ENCODE data around the gene ZNF705A. TPM values are rescaled to one million over a fixed set of nuclear protein-coding genes. Genes with fewer than 3 reads are reported as not detected.
"Not testable (repeated sequence)": the region's sequence is repeated elsewhere in the genome, so short reads cannot be mapped to it uniquely, and the experiment has no call there.

Gene ZNF705A
- polyA plus RNA-seq, 1 donor (not counting 4 experiments of a cell fraction or from before 2014, with no cell fraction given) = not detected

DNA sequence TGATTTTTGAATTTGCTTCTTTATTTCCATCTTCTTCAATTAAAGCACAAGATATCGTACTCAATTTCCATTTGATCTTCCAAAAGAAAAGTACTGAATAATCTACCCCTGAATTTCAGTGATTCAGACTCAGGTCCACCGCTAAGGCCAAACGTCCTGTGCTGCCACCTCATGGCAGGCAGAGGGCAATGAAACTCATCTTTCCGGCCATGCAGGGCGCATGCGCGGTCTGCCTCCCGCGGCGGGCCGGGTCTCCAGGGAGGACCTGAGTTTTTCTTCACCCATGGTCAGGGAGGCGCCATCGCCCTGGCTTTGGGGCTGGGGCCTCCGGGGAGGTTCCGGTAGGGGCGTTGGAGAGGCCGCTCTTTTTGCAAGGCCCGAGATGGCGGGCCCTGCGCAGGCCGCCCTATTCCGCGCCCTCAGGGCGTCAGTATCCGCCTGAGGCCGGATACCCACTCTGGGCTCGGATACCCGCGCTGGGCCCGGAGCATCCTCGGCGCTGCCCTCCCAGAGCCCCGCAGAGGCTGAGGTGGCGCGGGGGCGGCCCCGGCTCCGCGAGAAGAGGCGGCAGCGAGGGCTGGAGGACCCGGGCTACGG, 23.3 kb downstream of the ZNF705A start:
- dilution Hi-C loops (cut with MboI; ENCODE audit: extremely low pct_ligation_motif_present, low sequenced_read_pairs) = not testable (repeated sequence)
- peak overlapping the region; percentile 32 for H3K4me2 ChIP-seq (ENCODE audit: control insufficient read depth, extremely low read depth, insufficient read depth, low read depth, low read length)
- H3K9ac ChIP-seq (ENCODE audit: control insufficient read depth, extremely low read depth, insufficient read depth, low read length) = peak overlapping the region; percentile 60

DNA sequence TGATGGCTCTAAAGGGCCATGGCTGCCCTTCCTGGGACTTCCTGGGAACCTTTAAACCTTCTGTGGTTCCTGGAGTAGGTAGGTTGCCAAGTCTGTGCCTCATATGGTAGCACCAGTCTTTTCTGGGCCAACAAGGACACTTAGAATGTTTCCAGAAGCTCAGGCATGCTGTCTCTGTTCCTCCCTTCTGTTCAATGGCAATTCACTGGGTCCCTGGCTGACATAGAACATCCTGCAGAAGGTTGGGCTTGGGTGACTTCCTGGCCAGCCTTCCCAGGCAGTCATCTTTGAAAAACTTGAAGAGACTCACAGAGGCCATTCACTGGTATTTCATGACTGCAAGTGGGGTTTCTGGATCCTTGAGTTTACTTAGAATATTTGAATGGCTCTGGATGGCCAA, 24.5 kb downstream of the ZNF705A start:
- H3K4me3 ChIP-seq (ENCODE audit: control insufficient read depth in 2 of 3, extremely low read depth in 1 of 3, insufficient read depth in 2 of 3, low read depth in 1 of 3, low read length in 3 of 3); H3K9me3 ChIP-seq (ENCODE audit: control insufficient read depth, low read depth, low read length); H3K79me2 ChIP-seq (ENCODE audit: control insufficient read depth, insufficient read depth, low read length); H3K9me1 ChIP-seq (ENCODE audit: control insufficient read depth, extremely low read depth, insufficient read depth, low read length); DNase-seq (ENCODE audit: low read depth, low spot score); H4K20me1 ChIP-seq (ENCODE audit: control insufficient read depth, extremely low read depth, insufficient read depth, low read length); H3K27ac ChIP-seq (ENCODE audit: control insufficient read depth, insufficient read depth, low read length); dilution Hi-C loops (cut with MboI; ENCODE audit: extremely low pct_ligation_motif_present, low sequenced_read_pairs); H3K27me3 ChIP-seq (ENCODE audit: control insufficient read depth, extremely low read depth, insufficient read depth, low read length); H2AFZ ChIP-seq (ENCODE audit: control insufficient read depth, low read length); FAIRE-seq; H3K36me3 ChIP-seq (ENCODE audit: control insufficient read depth in 2 of 2, extremely low read depth in 1 of 2, insufficient read depth in 2 of 2, low read length in 2 of 2); H3K9ac ChIP-seq (ENCODE audit: control insufficient read depth, extremely low read depth, insufficient read depth, low read length); H3K4me1 ChIP-seq (ENCODE audit: control insufficient read depth, extremely low read depth, insufficient read depth, low read length); H3K4me2 ChIP-seq (ENCODE audit: control insufficient read depth, extremely low read depth, insufficient read depth, low read depth, low read length): not testable (repeated sequence)

More for the DNA sequence above, 23.3 kb downstream of the ZNF705A start:
- H3K79me2 ChIP-seq (ENCODE audit: control insufficient read depth, insufficient read depth, low read length); H3K27me3 ChIP-seq (ENCODE audit: control insufficient read depth, extremely low read depth, insufficient read depth, low read length); H3K9me1 ChIP-seq (ENCODE audit: control insufficient read depth, extremely low read depth, insufficient read depth, low read length); FAIRE-seq; H3K4me1 ChIP-seq (ENCODE audit: control insufficient read depth, extremely low read depth, insufficient read depth, low read length); H3K9me3 ChIP-seq (ENCODE audit: control insufficient read depth, low read depth, low read length); H4K20me1 ChIP-seq (ENCODE audit: control insufficient read depth, extremely low read depth, insufficient read depth, low read length); H3K27ac ChIP-seq (ENCODE audit: control insufficient read depth, insufficient read depth, low read length); H3K36me3 ChIP-seq (ENCODE audit: control insufficient read depth in 2 of 2, extremely low read depth in 1 of 2, insufficient read depth in 2 of 2, low read length in 2 of 2); DNase-seq (ENCODE audit: low read depth, low spot score): not testable (repeated sequence)
- Histone ChIP-seq H2AFZ (ENCODE audit: control insufficient read depth, low read length) (peak overlapping the region; percentile 46), H3K4me3 (ENCODE audit: control insufficient read depth in 2 of 3, extremely low read depth in 1 of 3, insufficient read depth in 2 of 3, low read depth in 1 of 3, low read length in 3 of 3) (peak overlapping the region; percentile 56 to 59 (median 58))
- TF ChIP-seq, protein P1, sequence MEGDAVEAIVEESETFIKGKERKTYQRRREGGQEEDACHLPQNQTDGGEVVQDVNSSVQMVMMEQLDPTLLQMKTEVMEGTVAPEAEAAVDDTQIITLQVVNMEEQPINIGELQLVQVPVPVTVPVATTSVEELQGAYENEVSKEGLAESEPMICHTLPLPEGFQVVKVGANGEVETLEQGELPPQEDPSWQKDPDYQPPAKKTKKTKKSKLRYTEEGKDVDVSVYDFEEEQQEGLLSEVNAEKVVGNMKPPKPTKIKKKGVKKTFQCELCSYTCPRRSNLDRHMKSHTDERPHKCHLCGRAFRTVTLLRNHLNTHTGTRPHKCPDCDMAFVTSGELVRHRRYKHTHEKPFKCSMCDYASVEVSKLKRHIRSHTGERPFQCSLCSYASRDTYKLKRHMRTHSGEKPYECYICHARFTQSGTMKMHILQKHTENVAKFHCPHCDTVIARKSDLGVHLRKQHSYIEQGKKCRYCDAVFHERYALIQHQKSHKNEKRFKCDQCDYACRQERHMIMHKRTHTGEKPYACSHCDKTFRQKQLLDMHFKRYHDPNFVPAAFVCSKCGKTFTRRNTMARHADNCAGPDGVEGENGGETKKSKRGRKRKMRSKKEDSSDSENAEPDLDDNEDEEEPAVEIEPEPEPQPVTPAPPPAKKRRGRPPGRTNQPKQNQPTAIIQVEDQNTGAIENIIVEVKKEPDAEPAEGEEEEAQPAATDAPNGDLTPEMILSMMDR (optimal IDR thresholded peaks at IDR 0.05 in 1 of 3, IDR thresholded peaks at IDR 0.05 in 1 of 3, conservative IDR thresholded peaks at IDR 0.05 in 1 of 3; ENCODE audit: extremely low read depth in 1 of 3, insufficient read depth in 2 of 3, low read length in 3 of 3) = peak in 2 of 3 experiments; percentile 37 to 53

DNA sequence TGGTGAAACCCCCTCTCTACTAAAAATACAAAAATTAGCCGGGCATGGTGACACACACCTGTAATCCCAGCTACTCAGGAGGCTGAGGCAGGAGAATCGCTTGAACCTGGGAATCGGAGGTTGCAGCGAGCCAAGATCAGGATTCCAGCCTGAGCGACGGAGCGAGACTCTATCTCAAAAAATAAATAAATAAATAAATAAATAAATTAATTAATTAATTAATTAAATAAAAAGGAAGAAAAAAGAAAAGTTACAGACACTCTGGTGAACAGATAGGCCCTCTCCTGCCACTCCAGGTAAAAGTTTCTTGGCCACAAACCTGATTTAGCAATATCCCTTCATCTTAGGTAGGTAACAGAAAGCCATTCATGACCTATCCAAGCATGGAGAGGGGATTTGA, 26.1 kb downstream of the ZNF705A start:
- H3K36me3 ChIP-seq (ENCODE audit: control insufficient read depth in 2 of 2, extremely low read depth in 1 of 2, insufficient read depth in 2 of 2, low read length in 2 of 2); H3K9me3 ChIP-seq (ENCODE audit: control insufficient read depth, low read depth, low read length); H3K4me3 ChIP-seq (ENCODE audit: control insufficient read depth in 2 of 3, extremely low read depth in 1 of 3, insufficient read depth in 2 of 3, low read depth in 1 of 3, low read length in 3 of 3); H3K27ac ChIP-seq (ENCODE audit: control insufficient read depth, insufficient read depth, low read length); H2AFZ ChIP-seq (ENCODE audit: control insufficient read depth, low read length); H3K79me2 ChIP-seq (ENCODE audit: control insufficient read depth, insufficient read depth, low read length); H3K4me2 ChIP-seq (ENCODE audit: control insufficient read depth, extremely low read depth, insufficient read depth, low read depth, low read length); dilution Hi-C loops (cut with MboI; ENCODE audit: extremely low pct_ligation_motif_present, low sequenced_read_pairs); H3K4me1 ChIP-seq (ENCODE audit: control insufficient read depth, extremely low read depth, insufficient read depth, low read length); FAIRE-seq; H3K9me1 ChIP-seq (ENCODE audit: control insufficient read depth, extremely low read depth, insufficient read depth, low read length); DNase-seq (ENCODE audit: low read depth, low spot score); H4K20me1 ChIP-seq (ENCODE audit: control insufficient read depth, extremely low read depth, insufficient read depth, low read length); H3K27me3 ChIP-seq (ENCODE audit: control insufficient read depth, extremely low read depth, insufficient read depth, low read length); H3K9ac ChIP-seq (ENCODE audit: control insufficient read depth, extremely low read depth, insufficient read depth, low read length): not testable (repeated sequence)

DNA sequence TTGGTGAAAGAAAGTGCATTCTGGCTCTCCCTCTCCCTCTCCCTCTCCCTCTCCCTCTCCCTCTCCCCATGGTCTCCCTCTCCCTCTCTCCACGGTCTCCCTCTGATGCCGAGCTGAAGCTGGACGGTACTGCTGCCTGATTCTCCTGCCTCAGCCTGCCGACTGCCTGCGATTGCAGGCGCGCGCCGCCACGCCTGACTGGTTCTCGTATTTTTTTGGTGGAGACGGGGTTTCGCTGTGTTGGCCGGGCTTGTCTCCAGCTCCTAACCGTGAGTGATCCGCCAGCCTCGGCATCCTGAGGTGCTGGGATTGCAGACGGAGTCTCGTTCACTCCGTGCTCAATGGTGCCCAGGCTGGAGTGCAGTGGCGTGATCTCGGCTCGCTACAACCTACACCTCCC, 26.5 kb downstream of the ZNF705A start:
- H3K9me1 ChIP-seq (ENCODE audit: control insufficient read depth, extremely low read depth, insufficient read depth, low read length) = not testable (repeated sequence)

More for the DNA sequence above, 26.5 kb downstream of the ZNF705A start:
- H3K9me3 ChIP-seq (ENCODE audit: control insufficient read depth, low read depth, low read length); H3K27me3 ChIP-seq (ENCODE audit: control insufficient read depth, extremely low read depth, insufficient read depth, low read length); H3K27ac ChIP-seq (ENCODE audit: control insufficient read depth, insufficient read depth, low read length); H3K4me2 ChIP-seq (ENCODE audit: control insufficient read depth, extremely low read depth, insufficient read depth, low read depth, low read length); H2AFZ ChIP-seq (ENCODE audit: control insufficient read depth, low read length); H3K36me3 ChIP-seq (ENCODE audit: control insufficient read depth in 2 of 2, extremely low read depth in 1 of 2, insufficient read depth in 2 of 2, low read length in 2 of 2); H4K20me1 ChIP-seq (ENCODE audit: control insufficient read depth, extremely low read depth, insufficient read depth, low read length); dilution Hi-C loops (cut with MboI; ENCODE audit: extremely low pct_ligation_motif_present, low sequenced_read_pairs); H3K9ac ChIP-seq (ENCODE audit: control insufficient read depth, extremely low read depth, insufficient read depth, low read length); H3K79me2 ChIP-seq (ENCODE audit: control insufficient read depth, insufficient read depth, low read length); DNase-seq (ENCODE audit: low read depth, low spot score); H3K4me1 ChIP-seq (ENCODE audit: control insufficient read depth, extremely low read depth, insufficient read depth, low read length); FAIRE-seq; H3K4me3 ChIP-seq (ENCODE audit: control insufficient read depth in 2 of 3, extremely low read depth in 1 of 3, insufficient read depth in 2 of 3, low read depth in 1 of 3, low read length in 3 of 3): not testable (repeated sequence)

Data from keratinocyte (primary cell).